Dendritic cell treated with granulocyte-macrophage colony-stimulating factor and Interleukin-4, amounts not matched to agents 40 ng/mL and 50 ng/mL, for 4 days (primary cell): Measurements from ENCODE around the gene RHBDL3.

ENCODE experiments used
- H3K27ac Mint-ChIP-seq: one replicate; pipeline ENCODE4 v1.8.0; 2022; ENCODE audit warnings: mild to moderate bottlenecking, mixed read lengths
- H3K27me3 Mint-ChIP-seq: one replicate; pipeline ENCODE4 v1.8.0; 2022; ENCODE audit warnings: mild to moderate bottlenecking, mixed read lengths
- H3K36me3 Mint-ChIP-seq: one replicate; pipeline ENCODE4 v1.8.0; 2022; ENCODE audit warnings: low read depth, mixed read lengths
- H3K4me1 Mint-ChIP-seq: one replicate; pipeline ENCODE4 v1.8.0; 2022; ENCODE audit warnings: low read depth, mixed read lengths
- H3K4me3 Mint-ChIP-seq: one replicate; pipeline ENCODE4 v1.8.0; 2022; ENCODE audit warnings: mild to moderate bottlenecking, moderate library complexity, mixed read lengths
- H3K9me3 Mint-ChIP-seq: one replicate; pipeline ENCODE4 v1.8.0; 2022; ENCODE audit warnings: mixed read lengths
- intact Hi-C: fragments of 100-400 bp; cut with micrococcal nuclease; formaldehyde crosslinking; loops from one replicate; pipeline ENCODE4 v1.15.0; 2022

The RHBDL3 gene

GRCh38 chr17:32275060-32276042 lies 9.7 kb downstream of the RHBDL3 start:
- Mint-ChIP-seq H3K4me1 (peaks cover 44% of the 10 kb centered on the region), H3K27ac (peak overlapping the region; percentile 62), H3K4me3 (no peak overlapping the region), H3K36me3 (no peaks in the 10 kb centered on the region), H3K9me3 (no peaks in the 10 kb centered on the region), H3K27me3 (peaks cover 70% of the 10 kb centered on the region)
- intact Hi-C loops = loop anchor here (5.0 kb wide), 1 partner anchor 42 kb away; no protein-coding TSS in a partner anchor

- Mint-ChIP-seq H3K4me3 (no peak overlapping the region), H3K27ac (no peak overlapping the region)
- intact Hi-C loops = loop anchor here (5.0 kb wide), 1 partner anchor 41 kb away; no protein-coding TSS in a partner anchor
Measured at GRCh38 chr17:32276171-32276601, 10.6 kb downstream of the RHBDL3 start.

GRCh38 chr17:32277284-32277683 lies 11.7 kb downstream of the RHBDL3 start:
- no peak overlapping the region for H3K4me3 Mint-ChIP-seq
- intact Hi-C loops = loop anchor here (5.0 kb wide), 1 partner anchor 40 kb away; no protein-coding TSS in a partner anchor
- peaks cover 69% of the 10 kb centered on the region for H3K27me3 Mint-ChIP-seq
- H3K4me1 Mint-ChIP-seq = peaks cover 42% of the 10 kb centered on the region
- no peak overlapping the region for H3K27ac Mint-ChIP-seq
- H3K9me3 Mint-ChIP-seq = no peaks in the 10 kb centered on the region
- H3K36me3 Mint-ChIP-seq = no peaks in the 10 kb centered on the region

More at GRCh38 chr17:32276171-32276601, 10.6 kb downstream of the RHBDL3 start:
- H3K4me1 Mint-ChIP-seq = peaks cover 44% of the 10 kb centered on the region
- peaks cover 72% of the 10 kb centered on the region for H3K27me3 Mint-ChIP-seq
- no peaks in the 10 kb centered on the region for H3K36me3 Mint-ChIP-seq
- no peaks in the 10 kb centered on the region for H3K9me3 Mint-ChIP-seq

- Mint-ChIP-seq H3K4me1 (peaks cover 33% of the 10 kb centered on the region), H3K27me3 (peaks cover 66% of the 10 kb centered on the region), H3K4me3 (no peak overlapping the region), H3K9me3 (no peaks in the 10 kb centered on the region), H3K36me3 (no peaks in the 10 kb centered on the region), H3K27ac (no peak overlapping the region)
- intact Hi-C loops = loop anchor here (5.0 kb wide), 1 partner anchor 38 kb away; no protein-coding TSS in a partner anchor
Measured at GRCh38 chr17:32278815-32279214, 13.2 kb downstream of the RHBDL3 start.

- Mint-ChIP-seq H3K4me3 (no peak overlapping the region), H3K27ac (no peak overlapping the region), H3K4me1 (peaks cover 37% of the 10 kb centered on the region), H3K9me3 (no peaks in the 10 kb centered on the region), H3K36me3 (no peaks in the 10 kb centered on the region), H3K27me3 (peaks cover 66% of the 10 kb centered on the region)
- intact Hi-C loops = loop anchor here (5.0 kb wide), 1 partner anchor 37 kb away; no protein-coding TSS in a partner anchor
Measured at GRCh38 chr17:32279891-32280716, 14.5 kb downstream of the RHBDL3 start.

GRCh38 chr17:32281011-32281451 lies 15.4 kb downstream of the RHBDL3 start:
- H3K27ac Mint-ChIP-seq = no peak overlapping the region
- peaks cover 74% of the 10 kb centered on the region for H3K27me3 Mint-ChIP-seq
- H3K4me3 Mint-ChIP-seq = no peak overlapping the region
- no peaks in the 10 kb centered on the region for H3K9me3 Mint-ChIP-seq
- peaks cover 37% of the 10 kb centered on the region for H3K4me1 Mint-ChIP-seq
- no peaks in the 10 kb centered on the region for H3K36me3 Mint-ChIP-seq
- intact Hi-C loops = no loop called here

- Mint-ChIP-seq H3K4me3 (no peak overlapping the region), H3K27me3 (peaks cover 75% of the 10 kb centered on the region)
Measured at GRCh38 chr17:32283745-32284201, 18.1 kb downstream of the RHBDL3 start.

GRCh38 chr17:32285306-32285705 lies 19.7 kb downstream of the RHBDL3 start:
- H3K4me3 Mint-ChIP-seq = no peak overlapping the region
- H3K36me3 Mint-ChIP-seq = no peaks in the 10 kb centered on the region
- H3K27ac Mint-ChIP-seq = no peak overlapping the region
- H3K4me1 Mint-ChIP-seq = peaks cover 57% of the 10 kb centered on the region
- H3K27me3 Mint-ChIP-seq = peaks cover 65% of the 10 kb centered on the region
- H3K9me3 Mint-ChIP-seq = no peaks in the 10 kb centered on the region
- intact Hi-C loops = no loop called here

More at GRCh38 chr17:32283745-32284201, 18.1 kb downstream of the RHBDL3 start:
- intact Hi-C loops = no loop called here
- H3K4me1 Mint-ChIP-seq = peaks cover 46% of the 10 kb centered on the region
- H3K9me3 Mint-ChIP-seq = no peaks in the 10 kb centered on the region
- no peak overlapping the region for H3K27ac Mint-ChIP-seq
- H3K36me3 Mint-ChIP-seq = no peaks in the 10 kb centered on the region

- H3K27ac Mint-ChIP-seq = no peak overlapping the region
- H3K9me3 Mint-ChIP-seq = no peaks in the 10 kb centered on the region
- peaks cover 57% of the 10 kb centered on the region for H3K4me1 Mint-ChIP-seq
- H3K36me3 Mint-ChIP-seq = no peaks in the 10 kb centered on the region
- H3K27me3 Mint-ChIP-seq = peaks cover 63% of the 10 kb centered on the region
- no peak overlapping the region for H3K4me3 Mint-ChIP-seq
- intact Hi-C loops = no loop called here
Measured at GRCh38 chr17:32285746-32286517, 20.3 kb downstream of the RHBDL3 start.

GRCh38 chr17:32286518-32286900 lies 20.9 kb downstream of the RHBDL3 start:
- Mint-ChIP-seq H3K27me3 (peaks cover 62% of the 10 kb centered on the region), H3K27ac (no peak overlapping the region), H3K36me3 (no peaks in the 10 kb centered on the region), H3K4me3 (no peak overlapping the region), H3K9me3 (no peaks in the 10 kb centered on the region), H3K4me1 (peaks cover 57% of the 10 kb centered on the region)
- intact Hi-C loops = no loop called here

GRCh38 chr17:32287804-32288511 lies 22.3 kb downstream of the RHBDL3 start:
- intact Hi-C loops = no loop called here
- Mint-ChIP-seq H3K4me3 (no peak overlapping the region), H3K27ac (no peak overlapping the region), H3K27me3 (peaks cover 56% of the 10 kb centered on the region), H3K4me1 (peaks cover 57% of the 10 kb centered on the region), H3K9me3 (no peaks in the 10 kb centered on the region), H3K36me3 (no peaks in the 10 kb centered on the region)

GRCh38 chr17:32288615-32289014 lies 23.0 kb downstream of the RHBDL3 start:
- Mint-ChIP-seq H3K4me3 (no peak overlapping the region), H3K27ac (no peak overlapping the region), H3K27me3 (peaks cover 55% of the 10 kb centered on the region), H3K4me1 (peaks cover 55% of the 10 kb centered on the region), H3K9me3 (no peaks in the 10 kb centered on the region), H3K36me3 (no peaks in the 10 kb centered on the region)
- intact Hi-C loops = no loop called here
